Neural crest cell (in vitro differentiated cells): Measurements from ENCODE around the gene ASAP2. TPM values are rescaled to one million over a fixed set of nuclear protein-coding genes. Genes with fewer than 3 reads are reported as not detected.

Source experiments
- DNase-seq: peaks from one replicate; pipeline ENCODE4 v3.0.0; 2021; ENCODE audit warnings: low read depth, mixed read lengths, low spot score
- H3K27ac Mint-ChIP-seq: one replicate; pipeline ENCODE4 v1.8.0; 2021; ENCODE audit warnings: mild to moderate bottlenecking, mixed read lengths; ENCODE audit not compliant: unreplicated experiment
- H3K27me3 Mint-ChIP-seq: 2 replicates; pipeline ENCODE4 v1.8.0; 2021; ENCODE audit warnings: low read depth, mild to moderate bottlenecking, mixed read lengths
- H3K36me3 Mint-ChIP-seq: 2 replicates; pipeline ENCODE4 v1.8.0; 2021; ENCODE audit warnings: low read depth, mild to moderate bottlenecking, mixed read lengths
- H3K4me1 Mint-ChIP-seq: 2 replicates; pipeline ENCODE4 v1.8.0; 2021; ENCODE audit warnings: mixed read lengths
- H3K4me3 Mint-ChIP-seq: one replicate; pipeline ENCODE4 v1.8.0; 2021; ENCODE audit warnings: mild to moderate bottlenecking, mixed read lengths
- H3K9me3 Mint-ChIP-seq: 2 replicates; pipeline ENCODE4 v1.8.0; 2021; ENCODE audit warnings: mixed read lengths
- CTCF ChIP-seq: fragments of 200-600 bp; sonication (generic); conservative IDR thresholded peaks from 2 replicates; pipeline ENCODE4 v1.5.0; 2021; ENCODE audit warnings: antibody characterized with exemption, mild to moderate bottlenecking
- total RNA-seq: library from RNA; stranded (reverse); gene quantifications from 2 replicates; pipeline ENCODE4 v1.2.1, GENCODE V29; 2021

Gene ASAP2
- total RNA-seq, 1 donor from 2014 or later: 48.6 TPM

GRCh38 chr2:9282128-9283112, 75.8 kb downstream of the ASAP2 start:
- peaks cover 8% of the 10 kb centered on the region for H3K36me3 Mint-ChIP-seq

DNA sequence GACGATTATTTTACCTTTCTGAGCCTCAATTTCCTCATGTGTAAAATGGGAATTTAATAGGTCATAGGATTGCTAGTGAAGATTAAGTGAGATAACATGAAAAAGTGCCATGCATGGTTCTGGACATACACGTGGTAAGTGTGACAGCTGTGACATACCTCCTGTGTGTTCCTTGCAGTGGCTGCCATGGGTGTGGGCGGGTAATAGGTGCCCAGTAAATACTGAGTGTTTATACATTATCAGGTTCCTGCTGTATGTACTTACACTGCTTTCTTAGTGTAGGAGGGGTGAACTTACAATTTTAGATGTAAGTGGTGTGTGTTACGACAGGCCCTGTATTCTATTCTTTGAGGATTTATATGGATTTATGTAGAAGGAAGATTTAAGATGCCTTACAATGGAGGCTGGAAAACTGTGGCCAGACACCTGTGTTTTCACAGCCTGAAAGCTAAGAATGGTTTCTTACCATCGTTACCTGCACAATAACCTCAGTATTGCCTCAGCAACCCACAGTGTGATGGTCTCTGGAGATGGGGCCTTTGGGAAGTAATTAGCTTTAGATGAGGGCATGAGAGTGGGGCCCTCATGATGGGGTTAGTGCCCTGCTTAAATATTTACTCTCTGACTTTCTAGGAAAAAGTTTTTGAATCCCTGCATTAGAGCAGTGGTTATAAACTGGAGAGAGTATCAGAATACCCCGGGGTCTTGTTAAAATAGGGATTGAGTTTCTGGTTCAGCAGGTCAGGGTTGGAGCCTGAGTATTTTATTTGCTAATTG, 78.1 kb downstream of the ASAP2 start:
- Mint-ChIP-seq H3K9me3 (no peaks in the 10 kb centered on the region), H3K27ac (no peak overlapping the region), H3K4me1 (peaks cover 7% of the 10 kb centered on the region), H3K4me3 (no peak overlapping the region), H3K36me3 (peaks cover 12% of the 10 kb centered on the region), H3K27me3 (no peaks in the 10 kb centered on the region)
- no peak for TF ChIP-seq CTCF
- no peak for DNase-seq

More at GRCh38 chr2:9282128-9283112, 75.8 kb downstream of the ASAP2 start:
- no peaks in the 10 kb centered on the region for H3K27me3 Mint-ChIP-seq
- H3K4me3 Mint-ChIP-seq: no peak overlapping the region
- no peak for DNase-seq
- TF ChIP-seq CTCF: no peak
- peak overlapping the region; percentile 53 for H3K27ac Mint-ChIP-seq
- H3K9me3 Mint-ChIP-seq: no peaks in the 10 kb centered on the region
- peaks cover 5% of the 10 kb centered on the region for H3K4me1 Mint-ChIP-seq

- no peak for TF ChIP-seq CTCF
- Mint-ChIP-seq H3K4me1 (peaks cover 7% of the 10 kb centered on the region), H3K27ac (no peak overlapping the region), H3K4me3 (no peak overlapping the region), H3K9me3 (no peaks in the 10 kb centered on the region), H3K36me3 (peaks cover 12% of the 10 kb centered on the region), H3K27me3 (no peaks in the 10 kb centered on the region)
- no peak for DNase-seq
These were observed 78.8 kb downstream of the ASAP2 start for GRCh38 chr2:9285385-9285920.

GRCh38 chr2:9285921-9286320, 79.3 kb downstream of the ASAP2 start:
- no peak overlapping the region for H3K4me3 Mint-ChIP-seq
- H3K36me3 Mint-ChIP-seq: peaks cover 12% of the 10 kb centered on the region
- no peak for DNase-seq
- no peaks in the 10 kb centered on the region for H3K9me3 Mint-ChIP-seq
- H3K4me1 Mint-ChIP-seq: peaks cover 7% of the 10 kb centered on the region
- no peak for TF ChIP-seq CTCF
- H3K27ac Mint-ChIP-seq: no peak overlapping the region
- no peaks in the 10 kb centered on the region for H3K27me3 Mint-ChIP-seq

GRCh38 chr2:9286554-9287399, 80.2 kb downstream of the ASAP2 start:
- H3K4me3 Mint-ChIP-seq: no peak overlapping the region
- H3K4me1 Mint-ChIP-seq: peaks cover 7% of the 10 kb centered on the region
- DNase-seq: no peak
- H3K36me3 Mint-ChIP-seq: peaks cover 12% of the 10 kb centered on the region
- H3K27ac Mint-ChIP-seq: no peak overlapping the region
- no peaks in the 10 kb centered on the region for H3K9me3 Mint-ChIP-seq
- TF ChIP-seq CTCF: no peak
- no peaks in the 10 kb centered on the region for H3K27me3 Mint-ChIP-seq
